ENCODE data around the gene SMIM44. TPM values are rescaled to one million over a fixed set of nuclear protein-coding genes. Genes with fewer than 3 reads are reported as not detected.

Gene SMIM44
- total RNA-seq, 1 donor from 2014 or later: not detected

DNA sequence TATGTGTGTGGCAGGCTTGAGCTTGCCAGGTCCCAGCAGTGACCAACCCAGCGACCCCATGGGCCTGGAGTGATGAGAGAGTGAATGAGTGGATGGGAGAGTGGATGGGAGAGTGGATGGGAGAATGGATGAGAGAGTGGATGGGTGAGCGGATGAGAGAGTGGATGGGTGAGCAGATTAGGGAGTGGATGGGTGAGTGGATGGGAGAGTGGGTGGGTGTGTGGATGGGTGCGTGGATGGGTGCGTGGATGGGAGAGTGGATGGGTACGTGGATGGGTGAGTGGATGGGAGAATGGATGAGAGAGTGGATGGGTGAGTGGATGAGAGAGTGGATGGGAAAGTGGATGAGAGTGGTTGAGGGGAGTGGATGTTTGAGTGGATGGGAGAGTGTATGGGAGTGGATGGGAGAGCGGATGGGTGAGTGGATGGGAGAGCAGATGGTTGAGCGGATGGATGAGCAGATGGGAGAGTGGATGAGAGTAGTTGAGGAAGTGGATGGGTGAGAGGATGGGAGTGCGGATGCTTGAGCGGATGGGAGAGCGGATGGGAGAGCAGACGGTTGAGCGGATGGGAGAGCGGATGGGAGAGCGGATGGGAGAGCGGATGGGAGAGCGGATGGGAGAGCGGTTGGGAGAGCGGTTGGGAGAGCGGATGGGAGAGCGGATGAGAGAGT, 45.4 kb upstream of the SMIM44 start:
- no peak for TF ChIP-seq CTCF (IDR thresholded peaks at IDR 0.05)
- no peak overlapping the region for H3K4me3 ChIP-seq
- DNase-seq: no peak
- H3K9me3 ChIP-seq: no peaks in the 10 kb centered on the region
- H3K27me3 ChIP-seq (ENCODE audit: low read depth): no peaks in the 10 kb centered on the region
- H3K4me1 ChIP-seq: no peaks in the 10 kb centered on the region
- H3K27ac ChIP-seq: no peak overlapping the region
- peaks cover 76% of the 10 kb centered on the region for H3K36me3 ChIP-seq
- no peak for ATAC-seq
- intact Hi-C loops (cut with DNase I): no loop called here

- no peak for TF ChIP-seq CTCF (IDR thresholded peaks at IDR 0.05)
- Histone ChIP-seq H3K36me3 (peaks cover 76% of the 10 kb centered on the region), H3K9me3 (no peaks in the 10 kb centered on the region), H3K27me3 (ENCODE audit: low read depth) (no peaks in the 10 kb centered on the region), H3K27ac (no peak overlapping the region), H3K4me1 (no peaks in the 10 kb centered on the region), H3K4me3 (no peak overlapping the region)
- ATAC-seq (no peak), DNase-seq (no peak)
- intact Hi-C loops (cut with DNase I): no loop called here
Measured at GRCh38 chr19:3528080-3528479, 44.8 kb upstream of the SMIM44 start.

DNA sequence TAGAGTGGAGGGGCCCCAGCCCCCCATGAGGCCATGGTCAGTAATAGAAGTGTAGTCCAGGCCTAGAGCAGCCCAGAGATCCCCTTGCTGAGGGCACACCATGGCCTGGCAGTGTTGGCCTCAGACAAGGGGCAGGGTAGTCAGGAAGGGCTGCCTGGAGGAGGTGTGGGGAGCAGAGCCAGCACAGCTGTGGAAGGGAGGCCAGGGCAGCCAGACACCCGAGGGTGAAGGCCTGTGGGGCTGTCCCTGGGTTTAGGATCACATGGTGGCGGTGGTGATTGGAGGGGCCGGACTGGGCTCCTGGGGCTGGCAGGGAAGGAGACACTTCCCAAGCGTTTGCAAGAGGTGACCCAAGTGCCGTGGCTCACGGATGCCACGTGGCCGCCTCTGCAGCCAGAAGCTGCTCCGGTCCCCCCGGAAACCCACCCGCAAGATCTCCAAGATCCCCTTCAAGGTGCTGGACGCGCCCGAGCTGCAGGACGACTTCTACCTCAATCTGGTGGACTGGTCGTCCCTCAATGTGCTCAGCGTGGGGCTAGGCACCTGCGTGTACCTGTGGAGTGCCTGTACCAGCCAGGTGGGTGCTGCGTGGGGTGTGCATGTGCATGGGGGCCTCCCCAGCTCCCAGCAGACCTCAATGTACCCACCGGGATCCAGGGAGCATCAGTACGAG, 44.1 kb upstream of the SMIM44 start:
- intact Hi-C loops (cut with DNase I): no loop called here
- Histone ChIP-seq H3K4me1 (no peaks in the 10 kb centered on the region), H3K9me3 (no peaks in the 10 kb centered on the region), H3K27ac (no peak overlapping the region), H3K36me3 (peaks cover 76% of the 10 kb centered on the region), H3K4me3 (no peak overlapping the region), H3K27me3 (ENCODE audit: low read depth) (no peaks in the 10 kb centered on the region)
- no peak for TF ChIP-seq CTCF (IDR thresholded peaks at IDR 0.05)
- ATAC-seq (no peak), DNase-seq (no peak)

DNA sequence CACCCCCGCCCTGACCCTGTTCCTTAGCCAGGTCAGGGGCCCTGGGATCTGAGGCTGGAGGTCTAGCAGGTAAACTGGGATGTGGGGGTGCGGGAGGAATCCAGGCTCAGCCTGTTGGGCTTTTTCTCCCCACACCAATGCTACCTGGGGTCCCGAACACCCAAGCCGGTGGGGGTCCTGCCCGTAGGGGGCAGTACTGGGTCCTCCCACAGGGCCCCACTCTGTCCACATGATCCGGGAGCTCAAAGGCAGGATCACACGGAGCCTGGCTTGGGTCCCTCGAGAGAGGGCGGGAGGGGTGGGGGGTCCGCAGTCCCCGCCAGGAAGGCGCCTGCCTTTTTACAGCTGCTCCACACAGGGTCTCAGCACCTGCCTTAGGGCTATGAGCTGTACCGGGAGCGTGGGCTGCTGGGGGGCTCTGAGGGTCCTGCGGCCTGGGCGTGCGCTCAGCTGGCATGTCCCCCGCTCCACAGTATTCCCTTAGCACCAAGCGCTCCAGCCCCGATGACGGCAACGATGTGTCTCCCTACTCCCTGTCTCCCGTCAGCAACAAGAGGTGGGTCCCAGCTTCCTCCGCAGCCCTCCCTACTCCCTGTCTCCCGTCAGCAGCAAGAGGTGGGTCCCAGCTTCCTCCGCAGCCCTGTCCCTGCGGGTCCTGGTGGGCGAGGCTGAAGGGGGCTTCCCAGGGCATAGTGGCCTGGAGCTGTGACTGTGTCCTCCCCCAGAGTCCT, 43.4 kb upstream of the SMIM44 start:
- TF ChIP-seq CTCF (IDR thresholded peaks at IDR 0.05): peak; percentile 9
- ATAC-seq: no peak
- no peaks in the 10 kb centered on the region for H3K4me1 ChIP-seq
- H3K27ac ChIP-seq: no peak overlapping the region
- H3K36me3 ChIP-seq: peaks cover 74% of the 10 kb centered on the region
- no peak overlapping the region for H3K4me3 ChIP-seq
- H3K9me3 ChIP-seq: no peaks in the 10 kb centered on the region
- intact Hi-C loops (cut with DNase I): no loop called here
- DNase-seq: no peak
- H3K27me3 ChIP-seq (ENCODE audit: low read depth): no peaks in the 10 kb centered on the region

DNA sequence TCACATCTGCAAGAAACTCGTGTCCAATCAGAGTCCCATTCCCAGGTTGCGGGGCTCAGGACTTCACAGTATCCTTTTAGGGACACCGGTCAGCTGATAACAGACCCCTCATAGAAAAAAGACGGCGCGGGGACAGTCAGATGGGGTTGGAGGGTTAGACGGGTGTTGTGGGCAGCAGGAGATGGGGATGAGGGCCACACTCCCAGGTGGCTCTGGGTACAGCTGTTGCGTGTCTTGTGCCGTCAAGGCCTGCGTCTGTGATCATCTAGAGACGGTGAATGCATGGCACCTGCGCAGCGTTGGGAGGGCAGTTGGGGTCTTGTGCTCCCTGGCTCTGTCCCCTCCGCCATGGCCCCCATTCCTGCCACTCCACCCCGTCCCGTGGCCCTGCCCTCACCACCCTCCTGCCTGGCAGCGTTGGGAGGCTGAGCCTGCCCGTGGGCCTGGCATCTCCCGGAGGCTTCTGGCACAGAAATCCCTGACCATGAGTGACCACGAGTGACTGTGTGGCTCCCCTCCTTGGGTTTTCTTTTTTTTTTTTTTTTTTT, 41.7 kb upstream of the SMIM44 start:
- Histone ChIP-seq H3K4me1 (no peaks in the 10 kb centered on the region), H3K27me3 (ENCODE audit: low read depth) (no peaks in the 10 kb centered on the region), H3K4me3 (no peak overlapping the region), H3K27ac (no peak overlapping the region), H3K36me3 (peaks cover 67% of the 10 kb centered on the region), H3K9me3 (no peaks in the 10 kb centered on the region)
- DNase-seq: no peak
- TF ChIP-seq CTCF (IDR thresholded peaks at IDR 0.05): no peak
- ATAC-seq: no peak
- intact Hi-C loops (cut with DNase I): no loop called here
